Fibroblast of lung (primary cell): Measurements from ENCODE around the gene MYO7A.

ENCODE experiments used
- EZH2 ChIP-seq: IDR thresholded peaks from 2 replicates; pipeline ENCODE4 v1.5.1; 2012; ENCODE audit warnings: low read length, control low read depth, mild to moderate bottlenecking; ENCODE audit errors: missing control alignments
- TF ChIP-seq, protein P1 (sequence below), 2 donors: IDR thresholded peaks in 1 of 2; conservative IDR thresholded peaks in 1 of 2; 1 replicate in 1 of 2; 2 replicates in 1 of 2; pipeline ENCODE4 v1.5.1; 2011 to 2012; ENCODE audit warnings: low read length in 2 of 2, control low read depth in 1 of 2, inconsistent platforms in 1 of 2, low read depth in 1 of 2, mild to moderate bottlenecking in 1 of 2

DNA sequence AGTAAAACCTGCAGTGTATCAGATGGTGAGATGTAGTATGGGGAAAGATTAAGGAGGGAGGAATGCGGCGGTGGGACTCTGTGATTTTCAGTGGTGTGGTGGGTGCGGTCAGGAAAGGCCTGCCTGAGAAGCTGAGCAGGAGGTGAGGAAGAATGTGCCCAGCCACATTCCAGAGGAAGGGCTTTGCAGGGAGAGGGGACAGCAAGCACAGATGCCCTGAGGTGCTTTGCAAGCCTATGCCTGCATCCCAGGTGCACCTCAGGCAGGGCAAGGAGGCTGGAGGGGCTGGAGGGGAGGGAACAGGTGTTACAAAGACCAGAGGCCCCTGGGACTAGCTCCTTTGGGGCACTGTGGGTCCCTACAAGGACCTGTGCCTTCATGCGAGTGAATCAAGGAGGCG, 42.1 kb downstream of the MYO7A start:
- TF ChIP-seq, protein P1, sequence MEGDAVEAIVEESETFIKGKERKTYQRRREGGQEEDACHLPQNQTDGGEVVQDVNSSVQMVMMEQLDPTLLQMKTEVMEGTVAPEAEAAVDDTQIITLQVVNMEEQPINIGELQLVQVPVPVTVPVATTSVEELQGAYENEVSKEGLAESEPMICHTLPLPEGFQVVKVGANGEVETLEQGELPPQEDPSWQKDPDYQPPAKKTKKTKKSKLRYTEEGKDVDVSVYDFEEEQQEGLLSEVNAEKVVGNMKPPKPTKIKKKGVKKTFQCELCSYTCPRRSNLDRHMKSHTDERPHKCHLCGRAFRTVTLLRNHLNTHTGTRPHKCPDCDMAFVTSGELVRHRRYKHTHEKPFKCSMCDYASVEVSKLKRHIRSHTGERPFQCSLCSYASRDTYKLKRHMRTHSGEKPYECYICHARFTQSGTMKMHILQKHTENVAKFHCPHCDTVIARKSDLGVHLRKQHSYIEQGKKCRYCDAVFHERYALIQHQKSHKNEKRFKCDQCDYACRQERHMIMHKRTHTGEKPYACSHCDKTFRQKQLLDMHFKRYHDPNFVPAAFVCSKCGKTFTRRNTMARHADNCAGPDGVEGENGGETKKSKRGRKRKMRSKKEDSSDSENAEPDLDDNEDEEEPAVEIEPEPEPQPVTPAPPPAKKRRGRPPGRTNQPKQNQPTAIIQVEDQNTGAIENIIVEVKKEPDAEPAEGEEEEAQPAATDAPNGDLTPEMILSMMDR (conservative IDR thresholded peaks at IDR 0.05 in 1 of 2, IDR thresholded peaks at IDR 0.05 in 1 of 2; ENCODE audit: low read depth in 1 of 2, low read length in 2 of 2): no peak
- TF ChIP-seq EZH2: no peak
